Hepatocyte (in vitro differentiated cells): ENCODE measurements around the gene PLA2G12A.

Experiments used
- EZH2 ChIP-seq: fragments of 200-600 bp; sonication (generic); IDR thresholded peaks from 2 replicates; pipeline ENCODE4 v1.6.1; 2016; ENCODE audit warnings: antibody characterized with exemption, mild to moderate bottlenecking, borderline replicate concordance
- EZH2phosphoT487 ChIP-seq: fragments of 200-600 bp; sonication (generic); IDR thresholded peaks from one replicate; pipeline ENCODE4 v1.6.1; 2018; ENCODE audit warnings: antibody characterized with exemption, mild to moderate bottlenecking, low read depth, moderate library complexity; ENCODE audit not compliant: unreplicated experiment, severe bottlenecking
- TF ChIP-seq, protein P1 (sequence below): fragments of 200-600 bp; sonication (generic); IDR thresholded peaks from 2 replicates; pipeline ENCODE4 v1.5.1; 2016; ENCODE audit warnings: antibody characterized with exemption, mild to moderate bottlenecking; ENCODE audit not compliant: poor library complexity

DNA sequence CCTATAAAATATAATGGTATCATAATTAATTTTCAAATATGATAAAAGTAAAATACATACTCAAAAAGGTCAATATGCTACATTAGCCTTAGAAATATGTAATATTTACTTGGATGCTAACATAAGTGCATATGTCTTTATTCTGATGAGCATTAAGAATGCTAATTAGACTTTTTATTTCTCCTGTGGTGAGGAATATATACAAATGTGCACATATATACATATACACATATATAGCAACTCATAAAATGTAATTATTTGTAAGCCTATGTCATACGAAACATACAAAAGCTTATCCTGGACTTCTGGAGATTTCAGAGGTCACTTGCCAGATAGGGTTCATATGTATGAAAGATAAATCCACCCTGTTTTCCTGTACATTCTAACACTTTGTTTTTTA lies 11.1 kb downstream of the PLA2G12A start:
- TF ChIP-seq, protein P1, sequence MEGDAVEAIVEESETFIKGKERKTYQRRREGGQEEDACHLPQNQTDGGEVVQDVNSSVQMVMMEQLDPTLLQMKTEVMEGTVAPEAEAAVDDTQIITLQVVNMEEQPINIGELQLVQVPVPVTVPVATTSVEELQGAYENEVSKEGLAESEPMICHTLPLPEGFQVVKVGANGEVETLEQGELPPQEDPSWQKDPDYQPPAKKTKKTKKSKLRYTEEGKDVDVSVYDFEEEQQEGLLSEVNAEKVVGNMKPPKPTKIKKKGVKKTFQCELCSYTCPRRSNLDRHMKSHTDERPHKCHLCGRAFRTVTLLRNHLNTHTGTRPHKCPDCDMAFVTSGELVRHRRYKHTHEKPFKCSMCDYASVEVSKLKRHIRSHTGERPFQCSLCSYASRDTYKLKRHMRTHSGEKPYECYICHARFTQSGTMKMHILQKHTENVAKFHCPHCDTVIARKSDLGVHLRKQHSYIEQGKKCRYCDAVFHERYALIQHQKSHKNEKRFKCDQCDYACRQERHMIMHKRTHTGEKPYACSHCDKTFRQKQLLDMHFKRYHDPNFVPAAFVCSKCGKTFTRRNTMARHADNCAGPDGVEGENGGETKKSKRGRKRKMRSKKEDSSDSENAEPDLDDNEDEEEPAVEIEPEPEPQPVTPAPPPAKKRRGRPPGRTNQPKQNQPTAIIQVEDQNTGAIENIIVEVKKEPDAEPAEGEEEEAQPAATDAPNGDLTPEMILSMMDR = no peak
- TF ChIP-seq EZH2phosphoT487 (no peak), EZH2 (no peak)
